Lung (tissue), 12 donors: ENCODE measurements around the gene LMBRD1. TPM values are rescaled to one million over a fixed set of nuclear protein-coding genes. Genes with fewer than 3 reads are reported as not detected.
"Not testable (repeated sequence)": the region's sequence is repeated elsewhere in the genome, so short reads cannot be mapped to it uniquely, and the experiment has no call there.

ENCODE experiments used
- ATAC-seq: fragments of 200-7000 bp; cut with Tn5 transposase; one replicate; pipeline ENCODE4 v1.9.1; 2020; ENCODE audit warnings: moderate number of reproducible peaks; ENCODE audit not compliant: insufficient read depth, low FRiP score
- DNase-seq, 3 donors: peaks; one replicate each; pipeline ENCODE4 v3.0.0-alpha.2; 2013 to 2017
- H3K27ac ChIP-seq, 2 donors: one replicate each; pipeline ENCODE4 v1.5.1; 2013; ENCODE audit warnings: mild to moderate bottlenecking in 2 of 2, moderate library complexity in 2 of 2, control low read depth in 1 of 2, inconsistent platforms in 1 of 2, low read depth in 1 of 2, low read length in 1 of 2
- H3K27me3 ChIP-seq, 3 donors: one replicate each; pipeline ENCODE4 v1.5.1; 2013; ENCODE audit warnings: low read length in 2 of 3; ENCODE audit not compliant: control insufficient read depth in 3 of 3, insufficient read depth in 3 of 3
- H3K36me3 ChIP-seq, 4 donors: one replicate each; pipeline ENCODE4 v1.5.1; 2013; ENCODE audit warnings: low read length in 4 of 4, mild to moderate bottlenecking in 1 of 4, moderate library complexity in 1 of 4; ENCODE audit not compliant: control insufficient read depth in 4 of 4, insufficient read depth in 4 of 4
- H3K4me1 ChIP-seq, 5 donors: one replicate each; pipeline ENCODE4 v1.5.1; 2013; ENCODE audit warnings: low read length in 5 of 5, mild to moderate bottlenecking in 2 of 5, moderate library complexity in 1 of 5; ENCODE audit not compliant: control insufficient read depth in 5 of 5, insufficient read depth in 5 of 5
- H3K4me3 ChIP-seq: one replicate; pipeline ENCODE4 v1.5.1; 2013; ENCODE audit warnings: mild to moderate bottlenecking, control low read depth, moderate library complexity
- H3K9ac ChIP-seq, 2 donors: one replicate each; pipeline ENCODE4 v1.5.1; 2013; ENCODE audit warnings: low read length in 2 of 2, control low read depth in 1 of 2; ENCODE audit not compliant: insufficient read depth in 1 of 2
- H3K9me3 ChIP-seq, 4 donors: one replicate each; pipeline ENCODE4 v1.5.1; 2013; ENCODE audit warnings: low read length in 3 of 4, mild to moderate bottlenecking in 1 of 4, moderate library complexity in 1 of 4; ENCODE audit not compliant: control insufficient read depth in 4 of 4, insufficient read depth in 3 of 4
- WGBS, 2 donors: extraction: QIAGEN DNeasy Blood & Tissue Kit; methylation state at CpG; one replicate each; pipeline ENCODE4 v1.1.7; 2013; 5-methylcytosine and 5-hydroxymethylcytosine counted together
- polyA plus RNA-seq, 2 donors: library from polyadenylated mRNA; stranded (reverse); fragments of 200-250 nt; gene quantifications; one replicate each; pipeline ENCODE4 v1.2.1, GENCODE V29; 2013
- total RNA-seq, 2 donors: library from RNA; depleted of rRNA in 1 of 2; stranded (reverse); fragments of >200 nt in 1 of 2; gene quantifications; one replicate each; pipeline ENCODE4 v1.2.1, GENCODE V29; 2014 to 2021
- TF ChIP-seq, protein P1 (sequence below): IDR thresholded peaks from 2 replicates; pipeline ENCODE4 v1.5.1; 2012; ENCODE audit warnings: mild to moderate bottlenecking; ENCODE audit errors: control extremely low read depth, extremely low read depth
- donor health status: control.
- donor health status: control.
- donor health status: Bipolar disorder and iron deficiency.
- donor health status: healthy.
- donor health status: DM: yes; HTN: yes; CAD: no.

Gene LMBRD1
- total and polyA plus RNA-seq, 4 donors, result 31.2 to 102 (median 41.8) TPM

DNA sequence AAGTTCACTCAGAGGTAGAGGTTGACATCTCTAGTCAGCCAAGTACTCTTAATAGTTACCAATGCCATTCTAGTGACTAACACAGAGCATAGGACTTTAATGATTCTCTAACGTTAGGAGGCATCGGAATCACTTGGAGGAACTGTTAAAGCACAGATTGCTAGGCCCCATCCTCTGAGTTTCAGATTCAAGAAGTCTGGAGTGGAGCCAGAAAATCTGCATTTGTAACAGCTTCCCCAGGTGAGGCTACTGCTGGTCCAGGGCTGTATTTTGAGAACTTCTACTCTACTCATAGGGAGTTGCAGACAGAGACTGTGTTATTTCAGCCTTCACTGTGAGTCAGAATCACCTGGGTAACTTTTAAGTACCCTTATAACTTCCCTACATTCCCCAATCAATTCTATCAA lies 5.7 kb downstream of the LMBRD1 start:
- H3K9me3 ChIP-seq, result no peaks in the 10 kb centered on the region
- TF ChIP-seq, protein P1, sequence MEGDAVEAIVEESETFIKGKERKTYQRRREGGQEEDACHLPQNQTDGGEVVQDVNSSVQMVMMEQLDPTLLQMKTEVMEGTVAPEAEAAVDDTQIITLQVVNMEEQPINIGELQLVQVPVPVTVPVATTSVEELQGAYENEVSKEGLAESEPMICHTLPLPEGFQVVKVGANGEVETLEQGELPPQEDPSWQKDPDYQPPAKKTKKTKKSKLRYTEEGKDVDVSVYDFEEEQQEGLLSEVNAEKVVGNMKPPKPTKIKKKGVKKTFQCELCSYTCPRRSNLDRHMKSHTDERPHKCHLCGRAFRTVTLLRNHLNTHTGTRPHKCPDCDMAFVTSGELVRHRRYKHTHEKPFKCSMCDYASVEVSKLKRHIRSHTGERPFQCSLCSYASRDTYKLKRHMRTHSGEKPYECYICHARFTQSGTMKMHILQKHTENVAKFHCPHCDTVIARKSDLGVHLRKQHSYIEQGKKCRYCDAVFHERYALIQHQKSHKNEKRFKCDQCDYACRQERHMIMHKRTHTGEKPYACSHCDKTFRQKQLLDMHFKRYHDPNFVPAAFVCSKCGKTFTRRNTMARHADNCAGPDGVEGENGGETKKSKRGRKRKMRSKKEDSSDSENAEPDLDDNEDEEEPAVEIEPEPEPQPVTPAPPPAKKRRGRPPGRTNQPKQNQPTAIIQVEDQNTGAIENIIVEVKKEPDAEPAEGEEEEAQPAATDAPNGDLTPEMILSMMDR, result no peak
- peak; percentile 32 for ATAC-seq
- H3K4me3 ChIP-seq, result no peak overlapping the region
- WGBS, 2 donors, result 60 to 71% methylated on average over 2 of the region's 2 CpGs
- H3K4me1 ChIP-seq, result peaks cover 2 to 33% (median 10%) of the 10 kb centered on the region in 5 donors
- DNase-seq, result peak in 2 of 3 donors; percentile 23 to 31
- H3K27me3 ChIP-seq, result no peaks in the 10 kb centered on the region
- H3K9ac ChIP-seq, result no peak overlapping the region
- H3K36me3 ChIP-seq, result no peaks in the 10 kb centered on the region
- H3K27ac ChIP-seq, result peak overlapping the region in 1 of 2 donors; percentile 72

DNA sequence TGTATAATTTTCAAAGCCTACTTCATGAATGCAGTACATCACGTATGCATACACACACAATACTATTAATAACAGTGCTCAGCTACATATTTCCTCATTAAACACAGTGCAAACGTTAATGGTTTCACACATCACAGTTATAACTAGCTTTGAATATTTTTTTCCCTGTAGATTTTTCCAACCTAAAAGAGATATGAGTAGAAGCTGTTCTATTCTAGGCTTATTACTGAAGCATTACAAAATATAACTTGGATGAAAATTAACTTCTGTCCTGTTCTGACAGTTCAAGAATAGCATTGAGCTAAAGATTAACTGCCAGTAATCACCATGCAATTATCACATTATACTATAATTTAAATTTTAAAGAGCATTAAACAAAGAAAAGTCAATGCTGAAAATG lies 6.2 kb downstream of the LMBRD1 start:
- Histone ChIP-seq H3K4me1 (peaks cover 2 to 33% (median 10%) of the 10 kb centered on the region in 5 donors), H3K4me3 (no peak overlapping the region), H3K9ac (no peak overlapping the region), H3K27me3 (no peaks in the 10 kb centered on the region), H3K36me3 (no peaks in the 10 kb centered on the region), H3K9me3 (no peaks in the 10 kb centered on the region), H3K27ac (no peak overlapping the region)
- ATAC-seq (no peak), DNase-seq (no peak)
- 73 to 74% methylated on average over 2 of the region's 2 CpGs for WGBS, 2 donors
- TF ChIP-seq, protein P1, result no peak

DNA sequence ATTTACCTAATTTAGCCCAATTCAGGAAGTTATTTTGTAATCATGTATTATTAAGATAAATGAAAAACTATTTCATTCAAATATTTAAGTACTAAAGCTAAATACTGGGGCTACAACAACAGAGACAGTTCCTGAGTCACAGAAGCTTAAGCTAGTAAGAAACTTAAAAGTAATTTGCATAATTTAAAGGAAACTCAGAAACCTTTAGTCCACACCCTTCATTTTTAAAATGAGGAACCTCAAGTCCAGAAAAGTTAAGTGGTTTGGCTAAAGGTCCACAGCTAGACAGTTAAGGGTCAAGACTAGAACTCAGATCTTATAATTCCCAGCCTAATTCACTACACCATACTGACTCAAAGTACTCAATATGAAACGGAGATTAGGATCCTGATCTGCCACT lies 7.2 kb downstream of the LMBRD1 start:
- no peak overlapping the region for H3K4me3 ChIP-seq
- WGBS, 2 donors, result 69 to 82% methylated on average over 1 of the region's 1 CpG
- no peaks in the 10 kb centered on the region for H3K27me3 ChIP-seq

DNA sequence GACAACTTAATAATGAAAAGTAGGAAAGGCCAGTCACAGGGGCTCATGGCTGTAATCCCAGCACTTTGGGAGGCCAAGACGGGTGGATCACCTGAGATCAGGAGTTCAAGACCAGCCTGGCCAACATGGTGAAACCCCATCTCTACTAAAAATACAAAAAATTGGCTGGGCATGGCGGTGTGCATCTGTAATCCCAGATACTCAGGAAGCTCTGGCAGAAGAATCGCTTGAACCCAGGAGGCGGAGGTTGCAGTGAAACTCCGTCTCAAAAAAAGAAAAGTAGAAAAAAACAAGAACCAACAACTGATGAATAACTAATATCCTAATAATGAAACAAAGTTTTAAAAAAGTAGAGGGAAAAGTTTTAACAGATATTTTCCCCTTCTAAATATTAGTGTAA lies 9.4 kb downstream of the LMBRD1 start:
- not testable (repeated sequence) for H3K27ac ChIP-seq, H3K4me3 ChIP-seq, ATAC-seq, H3K36me3 ChIP-seq, H3K9me3 ChIP-seq, DNase-seq, H3K27me3 ChIP-seq, H3K9ac ChIP-seq
- H3K4me1 ChIP-seq, result peaks cover 0 to 24% (median 10%) of the 10 kb centered on the region in 5 donors
- 85 to 90% methylated on average over 5 of the region's 5 CpGs for WGBS, 2 donors

More for the DNA sequence above, 7.2 kb downstream of the LMBRD1 start:
- no peak for DNase-seq
- H3K9me3 ChIP-seq, result no peaks in the 10 kb centered on the region
- TF ChIP-seq, protein P1, result no peak
- peaks cover 2 to 27% (median 10%) of the 10 kb centered on the region in 5 donors for H3K4me1 ChIP-seq
- H3K36me3 ChIP-seq, result no peaks in the 10 kb centered on the region
- H3K27ac ChIP-seq, result no peak overlapping the region
- H3K9ac ChIP-seq, result no peak overlapping the region
- ATAC-seq, result no peak
